ENCODE measurements around the gene PIGT. TPM values are rescaled to one million over a fixed set of nuclear protein-coding genes. Genes with fewer than 3 reads are reported as not detected.

Gene PIGT
- total RNA-seq, 4 donors from 2014 or later = 54.6 to 82.8 (median 69.7) TPM

GRCh38 chr20:45395114-45395415, 20.9 kb upstream of the PIGT start:
- no peak for DNase-seq (ENCODE audit: low spot score in 2 of 2)
- WGBS, 2 donors = 87 to 97% methylated on average over 7 of the region's 7 CpGs
- Histone ChIP-seq H3K4me1 (no peaks in the 10 kb centered on the region), H3K36me3 (peaks cover 0 to 8% (median 0%) of the 10 kb centered on the region in 3 donors), H3K27me3 (no peaks in the 10 kb centered on the region), H3K27ac (no peak overlapping the region), H3K9me3 (no peaks in the 10 kb centered on the region), H3K4me3 (no peak overlapping the region)
- TF ChIP-seq CTCF (IDR thresholded peaks at IDR 0.05) = no peak
- no peak for TF ChIP-seq POLR2A (IDR thresholded peaks at IDR 0.05)
- TF ChIP-seq EP300 (IDR thresholded peaks at IDR 0.05) = no peak

DNA sequence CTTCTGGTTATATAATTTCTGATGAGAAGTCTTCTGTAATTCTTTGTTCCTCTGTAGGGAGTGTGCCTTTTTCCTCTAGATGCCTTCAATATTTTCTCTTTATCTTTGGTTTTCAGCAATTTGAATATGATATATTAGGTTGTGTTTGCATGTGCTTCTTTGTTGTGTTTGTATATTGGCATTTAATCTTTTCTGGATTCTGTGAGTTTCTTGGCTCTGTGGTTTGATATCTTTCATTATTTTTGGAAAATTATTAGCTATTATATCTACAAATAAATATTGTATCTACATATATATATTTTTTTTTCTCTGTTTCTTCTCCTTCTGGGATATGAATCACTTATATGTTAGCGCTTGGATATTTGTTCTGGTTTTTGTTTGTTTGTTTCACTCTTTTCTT, 16.9 kb upstream of the PIGT start:
- Histone ChIP-seq H3K4me1 (no peaks in the 10 kb centered on the region), H3K4me3 (no peak overlapping the region), H3K27me3 (no peaks in the 10 kb centered on the region), H3K27ac (no peak overlapping the region), H3K36me3 (peaks cover 0 to 8% (median 0%) of the 10 kb centered on the region in 3 donors), H3K9me3 (peaks cover 0 to 8% (median 0%) of the 10 kb centered on the region in 4 donors)
- 93 to 100% methylated on average over 1 of the region's 1 CpG for WGBS, 2 donors
- TF ChIP-seq CTCF (IDR thresholded peaks at IDR 0.05) (no peak), POLR2A (IDR thresholded peaks at IDR 0.05) (no peak), EP300 (IDR thresholded peaks at IDR 0.05) (no peak)
- no peak for DNase-seq (ENCODE audit: low spot score in 2 of 2)

DNA sequence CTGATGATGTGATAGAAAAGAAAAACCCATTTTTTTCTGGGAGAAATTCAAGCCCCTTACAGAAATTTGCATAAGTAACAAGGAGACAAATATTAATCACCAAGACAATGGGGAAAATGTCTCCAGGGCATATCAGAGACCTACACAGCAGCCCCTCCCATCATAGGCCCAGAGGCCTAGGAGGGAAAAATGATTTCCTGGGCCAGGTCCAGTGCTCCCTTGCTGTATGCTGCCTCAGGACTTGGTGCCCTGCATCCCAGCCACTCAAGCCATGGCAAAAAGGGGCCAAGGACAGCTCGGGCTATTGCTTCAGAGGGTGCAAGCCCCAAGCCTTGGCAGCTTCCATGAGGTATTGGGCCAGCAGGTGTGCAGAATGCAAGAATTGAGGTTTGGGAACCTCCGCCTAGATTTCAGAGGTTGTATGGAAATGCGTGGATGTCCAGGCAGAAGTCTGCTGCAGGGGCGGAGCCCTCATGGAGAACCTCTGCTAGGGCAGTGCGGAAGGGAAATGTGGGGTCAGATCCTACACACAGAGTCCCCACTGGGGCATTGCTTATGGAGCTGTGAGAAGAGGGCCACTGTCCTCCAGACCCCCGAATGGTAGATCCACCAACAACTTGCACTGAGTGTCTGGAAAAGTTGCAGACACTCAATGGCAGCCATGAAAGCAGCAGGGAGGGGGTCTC, 15.5 kb upstream of the PIGT start:
- 87 to 97% methylated on average over 5 to 6 of the region's 6 CpGs for WGBS, 2 donors
- H3K36me3 ChIP-seq = no peaks in the 10 kb centered on the region
- H3K4me1 ChIP-seq = peaks cover 0 to 3% (median 0%) of the 10 kb centered on the region in 4 donors
- H3K27ac ChIP-seq = no peak overlapping the region
- TF ChIP-seq POLR2A (IDR thresholded peaks at IDR 0.05) (no peak), EP300 (IDR thresholded peaks at IDR 0.05) (no peak), CTCF (IDR thresholded peaks at IDR 0.05) (no peak)
- no peak overlapping the region for H3K4me3 ChIP-seq
- no peak for DNase-seq (ENCODE audit: low spot score in 2 of 2)
- H3K9me3 ChIP-seq = peaks cover 0 to 8% (median 0%) of the 10 kb centered on the region in 4 donors
- H3K27me3 ChIP-seq = no peaks in the 10 kb centered on the region

DNA sequence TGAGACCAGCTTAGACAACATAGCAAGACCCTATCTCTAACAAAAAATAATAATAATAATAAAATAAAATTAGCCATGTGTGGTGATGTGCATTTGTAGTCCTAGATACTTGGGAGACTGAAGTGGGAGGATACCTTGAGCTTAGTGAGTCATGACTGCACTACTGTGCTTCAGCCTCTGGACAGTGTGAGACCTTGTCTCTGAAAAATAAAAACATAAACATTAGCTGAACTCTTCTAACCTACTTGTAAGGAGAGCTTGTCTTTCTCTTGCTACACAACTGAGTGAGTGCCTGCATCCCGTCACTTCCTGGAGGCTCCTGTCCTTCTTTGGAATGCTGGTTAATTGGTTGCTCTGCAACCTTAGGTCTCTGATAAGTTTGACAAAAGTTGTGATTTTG, 13.0 kb upstream of the PIGT start:
- H3K36me3 ChIP-seq = no peaks in the 10 kb centered on the region
- WGBS, 2 donors = 100% methylated on average over 1 of the region's 1 CpG
- H3K27me3 ChIP-seq = no peaks in the 10 kb centered on the region
- TF ChIP-seq CTCF (IDR thresholded peaks at IDR 0.05) (no peak), POLR2A (IDR thresholded peaks at IDR 0.05) (no peak), EP300 (IDR thresholded peaks at IDR 0.05) (no peak)
- H3K4me1 ChIP-seq = peaks cover 0 to 17% (median 11%) of the 10 kb centered on the region in 4 donors
- peaks cover 0 to 8% (median 0%) of the 10 kb centered on the region in 4 donors for H3K9me3 ChIP-seq
- no peak overlapping the region for H3K4me3 ChIP-seq
- H3K27ac ChIP-seq = no peak overlapping the region
- DNase-seq (ENCODE audit: low spot score in 2 of 2) = no peak

DNA sequence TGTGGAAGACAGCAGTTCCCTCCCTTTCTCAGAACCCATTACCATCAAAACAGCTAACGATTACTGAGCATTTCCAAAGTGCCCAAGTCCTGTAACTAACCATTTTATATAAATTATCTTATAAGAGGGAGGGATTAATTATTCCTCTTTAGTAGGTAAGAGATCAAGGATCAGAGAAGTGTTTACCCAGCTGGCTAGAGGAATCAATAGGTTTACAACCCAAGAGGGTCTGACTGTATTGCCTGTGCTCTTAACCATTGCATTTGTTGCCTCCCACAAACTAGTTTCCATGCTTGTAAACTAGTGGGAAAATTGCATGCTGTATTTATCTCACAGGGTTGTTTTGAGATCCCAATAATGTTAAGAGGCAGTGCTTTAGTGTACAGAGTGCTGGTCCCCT, 11.5 kb upstream of the PIGT start:
- TF ChIP-seq POLR2A (IDR thresholded peaks at IDR 0.05) (no peak), CTCF (IDR thresholded peaks at IDR 0.05) (no peak), EP300 (IDR thresholded peaks at IDR 0.05) (no peak)
- DNase-seq (ENCODE audit: low spot score in 2 of 2) = no peak
- peaks cover 0 to 8% (median 0%) of the 10 kb centered on the region in 4 donors for H3K9me3 ChIP-seq
- H3K27ac ChIP-seq = no peak overlapping the region
- no peak overlapping the region for H3K4me3 ChIP-seq
- H3K27me3 ChIP-seq = no peaks in the 10 kb centered on the region
- peaks cover 0 to 9% (median 0%) of the 10 kb centered on the region in 3 donors for H3K36me3 ChIP-seq
- WGBS, 2 donors = 64 to 70% methylated on average over 1 of the region's 1 CpG
- peaks cover 0 to 27% (median 12%) of the 10 kb centered on the region in 4 donors for H3K4me1 ChIP-seq
